HG02938 (cell line): ENCODE measurements around the gene UXS1.

Experiments
- ATAC-seq: cut with Tn5 transposase; IDR thresholded peaks from one replicate; pipeline ENCODE4 v1.9.1; 2021; ENCODE audit warnings: mild to moderate bottlenecking, moderate library complexity; ENCODE audit not compliant: unreplicated experiment

The UXS1 gene

GRCh38 chr2:106113361-106113966, 80.6 kb downstream of the UXS1 start:
- no peak for ATAC-seq

- ATAC-seq = no peak
These were observed 82.1 kb downstream of the UXS1 start for GRCh38 chr2:106111882-106112571.

GRCh38 chr2:106109675-106110424, 84.3 kb downstream of the UXS1 start:
- ATAC-seq = no peak

GRCh38 chr2:106108791-106109190, 85.3 kb downstream of the UXS1 start:
- no peak for ATAC-seq

GRCh38 chr2:106108351-106108750, 85.8 kb downstream of the UXS1 start:
- ATAC-seq = no peak

GRCh38 chr2:106107509-106108131, 86.5 kb downstream of the UXS1 start:
- ATAC-seq = peak; percentile 62

- ATAC-seq = no peak
These were observed 87.2 kb downstream of the UXS1 start for GRCh38 chr2:106106622-106107508.

GRCh38 chr2:106105151-106105922, 88.8 kb downstream of the UXS1 start:
- no peak for ATAC-seq

- ATAC-seq = peak; percentile 66
These were observed 89.6 kb downstream of the UXS1 start for GRCh38 chr2:106104332-106105062.

GRCh38 chr2:106099691-106100090, 94.4 kb downstream of the UXS1 start:
- no peak for ATAC-seq

- no peak for ATAC-seq
These were observed 95.4 kb downstream of the UXS1 start for GRCh38 chr2:106098664-106099063.

- ATAC-seq = no peak
These were observed 96.0 kb downstream of the UXS1 start for GRCh38 chr2:106098081-106098480.

GRCh38 chr2:106097038-106098000, 96.8 kb downstream of the UXS1 start:
- no peak for ATAC-seq

- ATAC-seq = no peak
These were observed 97.6 kb downstream of the UXS1 start for GRCh38 chr2:106096299-106097037.

- ATAC-seq = no peak
These were observed 98.4 kb downstream of the UXS1 start for GRCh38 chr2:106095478-106096298.

- ATAC-seq = no peak
These were observed 99.8 kb downstream of the UXS1 start for GRCh38 chr2:106094131-106094841.
